ENCODE results near the gene PHF24.

Gene PHF24

GRCh38 chr9:34992376-34992951 lies 34.4 kb downstream of the PHF24 start:
- H3K4me3 ChIP-seq (ENCODE audit: low read depth, low read length): no peak overlapping the region
- DNase-seq (ENCODE audit: low read depth): peak; percentile 57
- TF ChIP-seq, protein P1, sequence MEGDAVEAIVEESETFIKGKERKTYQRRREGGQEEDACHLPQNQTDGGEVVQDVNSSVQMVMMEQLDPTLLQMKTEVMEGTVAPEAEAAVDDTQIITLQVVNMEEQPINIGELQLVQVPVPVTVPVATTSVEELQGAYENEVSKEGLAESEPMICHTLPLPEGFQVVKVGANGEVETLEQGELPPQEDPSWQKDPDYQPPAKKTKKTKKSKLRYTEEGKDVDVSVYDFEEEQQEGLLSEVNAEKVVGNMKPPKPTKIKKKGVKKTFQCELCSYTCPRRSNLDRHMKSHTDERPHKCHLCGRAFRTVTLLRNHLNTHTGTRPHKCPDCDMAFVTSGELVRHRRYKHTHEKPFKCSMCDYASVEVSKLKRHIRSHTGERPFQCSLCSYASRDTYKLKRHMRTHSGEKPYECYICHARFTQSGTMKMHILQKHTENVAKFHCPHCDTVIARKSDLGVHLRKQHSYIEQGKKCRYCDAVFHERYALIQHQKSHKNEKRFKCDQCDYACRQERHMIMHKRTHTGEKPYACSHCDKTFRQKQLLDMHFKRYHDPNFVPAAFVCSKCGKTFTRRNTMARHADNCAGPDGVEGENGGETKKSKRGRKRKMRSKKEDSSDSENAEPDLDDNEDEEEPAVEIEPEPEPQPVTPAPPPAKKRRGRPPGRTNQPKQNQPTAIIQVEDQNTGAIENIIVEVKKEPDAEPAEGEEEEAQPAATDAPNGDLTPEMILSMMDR (IDR thresholded peaks at IDR 0.05; ENCODE audit: low read depth, low read length, missing control alignments): no peak
- in situ Hi-C loops (cut with HindIII; ENCODE audit: low sequenced_read_pairs): no loop called here

- no peak for DNase-seq (ENCODE audit: low read depth)
- TF ChIP-seq, protein P1 (IDR thresholded peaks at IDR 0.05; ENCODE audit: low read depth, low read length, missing control alignments): no peak
- no peak overlapping the region for H3K4me3 ChIP-seq (ENCODE audit: low read depth, low read length)
- in situ Hi-C loops (cut with HindIII; ENCODE audit: low sequenced_read_pairs): no loop called here
Measured at GRCh38 chr9:34993502-34994259, 35.6 kb downstream of the PHF24 start.

- DNase-seq (ENCODE audit: low read depth): no peak
- H3K4me3 ChIP-seq (ENCODE audit: low read depth, low read length): no peak overlapping the region
- in situ Hi-C loops (cut with HindIII; ENCODE audit: low sequenced_read_pairs): no loop called here
- TF ChIP-seq, protein P1 (IDR thresholded peaks at IDR 0.05; ENCODE audit: low read depth, low read length, missing control alignments): peak; percentile 70
Measured at GRCh38 chr9:34994260-34994899, 36.3 kb downstream of the PHF24 start.

- TF ChIP-seq, protein P1 (IDR thresholded peaks at IDR 0.05; ENCODE audit: low read depth, low read length, missing control alignments): no peak
- H3K4me3 ChIP-seq (ENCODE audit: low read depth, low read length): no peak overlapping the region
- in situ Hi-C loops (cut with HindIII; ENCODE audit: low sequenced_read_pairs): no loop called here
- no peak for DNase-seq (ENCODE audit: low read depth)
Measured at GRCh38 chr9:34994900-34995669, 37.0 kb downstream of the PHF24 start.

DNA sequence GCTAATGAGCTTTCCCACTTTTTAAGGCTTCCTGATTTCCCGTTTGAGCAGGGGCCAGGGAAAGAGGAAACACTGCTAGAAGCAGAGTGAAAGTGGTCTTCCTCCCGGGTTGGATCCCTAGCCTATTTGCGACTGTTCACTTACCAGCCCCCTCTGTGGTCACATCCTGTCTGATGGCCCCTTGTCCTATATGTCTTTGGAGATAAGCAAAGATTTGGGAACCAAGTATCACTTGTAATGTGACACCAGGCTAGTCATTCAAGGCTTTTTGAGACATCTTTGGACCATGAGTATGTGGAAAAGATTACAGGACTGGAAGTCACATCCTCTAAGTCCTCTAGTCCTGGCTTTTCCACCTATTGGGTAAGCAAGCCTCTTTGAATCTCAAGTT lies 37.6 kb downstream of the PHF24 start:
- in situ Hi-C loops (cut with HindIII; ENCODE audit: low sequenced_read_pairs): no loop called here
- TF ChIP-seq, protein P1 (IDR thresholded peaks at IDR 0.05; ENCODE audit: low read depth, low read length, missing control alignments): no peak
- H3K4me3 ChIP-seq (ENCODE audit: low read depth, low read length): no peak overlapping the region
- no peak for DNase-seq (ENCODE audit: low read depth)

GRCh38 chr9:34996181-34996904 lies 38.3 kb downstream of the PHF24 start:
- H3K4me3 ChIP-seq (ENCODE audit: low read depth, low read length): no peak overlapping the region
- no peak for DNase-seq (ENCODE audit: low read depth)
- TF ChIP-seq, protein P1 (IDR thresholded peaks at IDR 0.05; ENCODE audit: low read depth, low read length, missing control alignments): no peak
- in situ Hi-C loops (cut with HindIII; ENCODE audit: low sequenced_read_pairs): no loop called here

All from astrocyte of the cerebellum (primary cell).